Esophagus mucosa (tissue), 1 donor: Measurements from ENCODE around the gene B3GNT4. TPM values are rescaled to one million over a fixed set of nuclear protein-coding genes. Genes with fewer than 3 reads are reported as not detected.
"Not testable (repeated sequence)": the region's sequence is repeated elsewhere in the genome, so short reads cannot be mapped to it uniquely, and the experiment has no call there.

ENCODE experiments used
- ATAC-seq: fragments of 200-7000 bp; cut with Tn5 transposase; one replicate; pipeline ENCODE4 v1.9.1; 2020
- total RNA-seq: library from RNA; stranded (reverse); gene quantifications from one replicate; pipeline ENCODE4 v1.2.4, GENCODE V29; 2023
- donor health status: DM: yes; HTN: yes; CAD: no.

Gene B3GNT4
- total RNA-seq, 1 donor from 2014 or later: 2.0 TPM

DNA sequence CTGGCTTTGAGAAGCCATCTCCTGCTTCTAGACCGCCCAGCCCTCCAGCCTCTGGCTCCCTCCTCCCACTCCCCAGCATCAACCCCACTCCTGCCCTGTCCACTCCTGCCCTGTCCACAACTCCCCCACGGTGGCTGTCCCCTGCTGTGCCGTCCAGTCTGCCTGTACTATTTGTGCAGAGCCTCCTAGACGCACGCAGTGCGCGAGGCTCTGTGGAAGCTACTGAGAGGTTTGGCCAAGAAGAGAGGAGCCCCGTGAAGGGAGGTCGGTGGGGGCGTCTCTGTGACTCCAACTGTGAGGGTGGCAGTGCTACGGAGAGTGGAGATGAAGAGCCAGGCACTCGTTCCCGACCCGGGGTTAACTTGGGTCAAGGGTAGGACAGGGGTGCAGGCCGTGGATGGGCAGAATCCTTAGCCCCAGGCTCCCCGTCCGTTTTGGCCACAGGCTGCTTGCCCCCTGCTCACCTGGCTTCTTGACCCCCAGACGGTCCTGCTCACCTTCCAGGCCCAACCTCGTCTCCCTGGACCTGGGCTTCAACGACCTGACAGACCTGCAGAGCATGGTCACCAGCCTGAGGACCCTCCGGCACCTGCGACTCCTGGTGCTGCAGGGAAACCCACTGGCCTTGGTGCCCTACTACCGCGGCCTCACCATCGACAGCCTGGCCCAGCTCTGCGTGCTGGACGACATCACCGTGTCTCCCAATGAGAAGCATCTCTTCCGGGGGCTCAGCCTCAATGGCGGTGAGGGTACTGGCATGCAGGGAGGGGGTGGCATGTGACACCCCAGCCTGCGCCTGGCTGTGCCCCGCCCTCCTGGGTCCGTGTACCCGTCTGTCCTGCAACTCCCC is 13.7 kb upstream of the B3GNT4 start:
- peak; percentile 26 for ATAC-seq

DNA sequence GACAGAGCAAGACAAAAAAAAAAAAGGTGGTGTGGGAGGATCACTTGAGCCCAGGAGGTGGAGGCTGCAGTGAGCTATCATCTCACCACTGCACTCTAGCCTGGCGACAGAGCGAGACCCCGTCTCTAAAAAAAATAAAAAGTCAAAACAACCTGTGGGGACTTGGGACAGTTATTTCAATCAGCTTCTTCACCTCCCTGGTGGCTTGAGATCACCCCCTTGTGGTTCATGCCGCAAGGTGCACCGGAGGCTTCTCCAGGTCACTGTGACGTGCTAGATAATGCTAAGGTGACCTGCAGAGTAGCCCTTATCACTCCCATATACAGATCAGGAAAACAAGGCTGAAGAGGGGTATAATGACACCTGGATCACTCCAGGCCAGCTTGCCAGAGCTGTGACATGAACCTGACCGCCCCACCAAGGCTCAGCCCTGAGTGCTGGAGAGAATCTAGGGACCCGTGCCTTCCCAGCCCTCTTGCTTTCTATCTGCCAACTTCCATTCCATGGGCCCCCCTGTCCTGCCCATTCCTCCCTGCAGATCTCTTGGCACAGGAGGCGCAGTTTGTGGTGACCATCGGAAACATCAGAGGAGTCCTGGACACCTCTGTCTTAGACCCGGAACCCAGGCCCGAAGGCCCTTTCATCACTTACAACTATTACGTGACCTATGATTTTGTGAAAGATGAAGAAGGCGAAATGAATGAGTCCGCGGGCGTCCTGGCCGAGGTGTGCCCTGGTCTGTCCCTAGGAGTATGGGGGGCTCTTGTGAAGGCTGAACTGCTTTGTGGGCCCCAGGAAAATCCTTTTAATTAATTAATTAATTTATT is 12.5 kb upstream of the B3GNT4 start:
- ATAC-seq: peak; percentile 77

GRCh38 chr12:122192441-122192840 is 11.1 kb upstream of the B3GNT4 start:
- ATAC-seq: no peak

- ATAC-seq: no peak
Observed at GRCh38 chr12:122194804-122195203, 8.7 kb upstream of the B3GNT4 start.

DNA sequence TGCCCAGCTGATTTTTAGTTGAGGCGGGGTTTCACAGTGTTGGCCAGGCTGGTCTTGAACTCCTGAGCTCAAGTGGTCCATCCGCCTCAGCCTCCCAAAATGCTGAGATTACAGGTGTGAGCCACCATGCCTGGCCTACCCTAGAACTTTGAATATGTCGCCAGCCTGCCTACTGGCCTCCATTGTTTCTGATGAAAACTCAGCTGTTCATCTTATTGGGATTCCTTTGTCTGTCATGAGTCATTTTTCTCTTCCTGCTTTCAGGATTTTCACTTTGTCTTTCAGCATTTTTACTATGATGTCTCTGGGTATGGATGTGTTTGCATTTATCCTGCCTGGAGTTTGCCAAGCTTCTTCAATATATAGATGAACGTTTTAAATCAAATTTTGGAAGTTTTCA is 8.1 kb upstream of the B3GNT4 start:
- no peak for ATAC-seq

GRCh38 chr12:122197612-122197966 is 5.9 kb upstream of the B3GNT4 start:
- ATAC-seq: no peak

DNA sequence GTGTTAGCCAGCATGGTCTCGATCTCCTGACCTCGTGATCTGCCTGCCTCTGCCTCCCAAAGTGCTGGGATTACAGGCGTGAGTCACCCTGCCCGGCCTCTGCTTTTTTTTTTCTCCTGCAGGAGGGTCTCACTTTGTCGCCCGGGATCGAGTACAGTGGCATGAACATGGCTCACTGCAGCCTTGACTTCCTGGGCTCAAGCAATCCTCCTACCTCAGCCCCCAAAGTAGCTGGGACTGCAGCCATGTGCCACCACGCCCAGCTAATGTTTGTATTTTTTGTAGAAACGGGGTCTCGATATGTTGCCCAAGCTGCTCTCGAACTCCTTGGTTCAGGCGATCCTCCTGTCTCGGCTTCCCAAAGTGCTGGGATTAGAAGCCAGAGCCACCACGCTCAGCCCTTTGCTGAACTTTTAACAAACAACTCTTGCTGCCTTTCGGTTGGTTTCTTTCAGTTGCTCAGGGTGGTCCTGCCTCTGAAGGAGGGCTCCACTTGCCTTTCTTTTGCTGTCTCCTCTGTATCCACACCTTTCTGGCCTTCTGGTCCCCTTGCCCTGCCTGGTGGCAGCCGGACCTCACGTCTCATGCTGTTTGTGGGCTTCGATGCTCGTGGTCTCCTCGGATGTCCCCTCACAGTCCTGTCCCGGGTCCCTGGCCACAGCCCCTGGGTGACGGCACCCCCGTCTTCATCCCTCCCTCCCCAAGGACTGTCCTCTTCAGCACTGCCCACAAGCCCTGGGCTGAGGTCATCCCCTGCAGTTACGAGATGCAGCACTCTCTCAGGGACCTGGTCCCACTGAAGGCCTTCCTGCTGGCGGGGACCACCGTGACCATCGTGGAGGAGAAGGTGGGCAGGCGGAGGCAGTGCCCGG is 3.8 kb upstream of the B3GNT4 start:
- no peak for ATAC-seq

- ATAC-seq: no peak
Observed at GRCh38 chr12:122200541-122201175, 2.9 kb upstream of the B3GNT4 start.

DNA sequence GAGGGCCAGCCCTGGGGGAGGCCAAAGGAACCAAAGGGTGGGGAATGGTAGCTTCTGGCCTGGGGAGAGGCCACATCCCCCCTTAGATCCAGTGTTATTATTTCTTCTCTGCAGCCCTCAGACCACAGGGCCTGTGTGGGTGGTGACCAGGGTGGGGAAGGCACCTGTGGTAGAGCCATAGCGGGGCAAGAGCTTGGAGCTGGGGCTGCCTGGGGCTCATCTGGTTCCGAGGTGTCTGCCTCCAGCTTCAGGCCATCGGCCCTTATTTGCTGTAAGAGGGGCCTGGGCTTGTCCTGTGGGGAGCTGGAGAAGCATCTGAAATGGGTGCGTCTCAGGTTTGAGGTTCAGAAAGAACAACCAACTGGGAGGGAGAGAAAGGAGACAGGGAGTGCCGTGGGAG is 2.1 kb upstream of the B3GNT4 start:
- ATAC-seq: no peak

- no peak for ATAC-seq
Observed at GRCh38 chr12:122202017-122202416, 1.5 kb upstream of the B3GNT4 start.

- ATAC-seq: not testable (repeated sequence)
Observed at GRCh38 chr12:122202811-122203210, 698 bp upstream of the B3GNT4 start.

GRCh38 chr12:122204167-122205052 is 901 bp downstream of the B3GNT4 start:
- peak; percentile 2 for ATAC-seq

- no peak for ATAC-seq
Observed at GRCh38 chr12:122205053-122205925, 1.8 kb downstream of the B3GNT4 start.

DNA sequence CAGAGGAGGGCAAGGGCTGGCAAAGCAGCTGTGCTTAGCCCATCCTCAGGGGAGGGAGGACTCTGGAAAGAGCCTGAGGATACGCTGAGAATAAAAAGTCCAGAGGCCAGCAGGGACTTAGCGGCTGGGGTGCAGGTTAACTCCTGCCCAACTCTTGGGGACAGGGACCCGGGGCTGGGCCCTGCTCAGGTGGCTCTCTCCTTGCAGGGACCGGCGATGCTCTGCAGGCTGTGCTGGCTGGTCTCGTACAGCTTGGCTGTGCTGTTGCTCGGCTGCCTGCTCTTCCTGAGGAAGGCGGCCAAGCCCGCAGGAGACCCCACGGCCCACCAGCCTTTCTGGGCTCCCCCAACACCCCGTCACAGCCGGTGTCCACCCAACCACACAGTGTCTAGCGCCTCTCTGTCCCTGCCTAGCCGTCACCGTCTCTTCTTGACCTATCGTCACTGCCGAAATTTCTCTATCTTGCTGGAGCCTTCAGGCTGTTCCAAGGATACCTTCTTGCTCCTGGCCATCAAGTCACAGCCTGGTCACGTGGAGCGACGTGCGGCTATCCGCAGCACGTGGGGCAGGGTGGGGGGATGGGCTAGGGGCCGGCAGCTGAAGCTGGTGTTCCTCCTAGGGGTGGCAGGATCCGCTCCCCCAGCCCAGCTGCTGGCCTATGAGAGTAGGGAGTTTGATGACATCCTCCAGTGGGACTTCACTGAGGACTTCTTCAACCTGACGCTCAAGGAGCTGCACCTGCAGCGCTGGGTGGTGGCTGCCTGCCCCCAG is 2.8 kb downstream of the B3GNT4 start:
- ATAC-seq: no peak

DNA sequence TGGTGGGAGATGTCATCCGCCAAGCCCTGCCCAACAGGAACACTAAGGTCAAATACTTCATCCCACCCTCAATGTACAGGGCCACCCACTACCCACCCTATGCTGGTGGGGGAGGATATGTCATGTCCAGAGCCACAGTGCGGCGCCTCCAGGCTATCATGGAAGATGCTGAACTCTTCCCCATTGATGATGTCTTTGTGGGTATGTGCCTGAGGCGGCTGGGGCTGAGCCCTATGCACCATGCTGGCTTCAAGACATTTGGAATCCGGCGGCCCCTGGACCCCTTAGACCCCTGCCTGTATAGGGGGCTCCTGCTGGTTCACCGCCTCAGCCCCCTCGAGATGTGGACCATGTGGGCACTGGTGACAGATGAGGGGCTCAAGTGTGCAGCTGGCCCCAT is 3.5 kb downstream of the B3GNT4 start:
- ATAC-seq: no peak

DNA sequence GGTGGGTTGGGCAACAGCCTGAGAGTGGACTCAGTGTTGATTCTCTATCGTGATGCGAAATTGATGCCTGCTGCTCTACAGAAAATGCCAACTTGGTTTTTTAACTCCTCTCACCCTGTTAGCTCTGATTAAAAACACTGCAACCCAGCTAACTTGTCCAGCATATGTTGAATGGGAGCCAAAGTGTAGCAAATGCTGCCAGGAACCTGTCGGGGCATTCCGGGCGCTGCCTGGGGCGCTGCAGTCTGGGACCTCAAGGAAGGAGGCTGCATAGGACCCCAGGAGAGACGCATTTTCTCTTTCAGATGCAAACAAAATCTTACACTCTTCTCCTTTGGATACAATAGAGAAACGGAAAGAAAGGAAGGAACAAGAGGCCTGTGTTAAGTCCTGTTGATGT is 3.9 kb downstream of the B3GNT4 start:
- ATAC-seq: no peak

GRCh38 chr12:122208073-122208820 is 4.7 kb downstream of the B3GNT4 start:
- ATAC-seq: no peak

DNA sequence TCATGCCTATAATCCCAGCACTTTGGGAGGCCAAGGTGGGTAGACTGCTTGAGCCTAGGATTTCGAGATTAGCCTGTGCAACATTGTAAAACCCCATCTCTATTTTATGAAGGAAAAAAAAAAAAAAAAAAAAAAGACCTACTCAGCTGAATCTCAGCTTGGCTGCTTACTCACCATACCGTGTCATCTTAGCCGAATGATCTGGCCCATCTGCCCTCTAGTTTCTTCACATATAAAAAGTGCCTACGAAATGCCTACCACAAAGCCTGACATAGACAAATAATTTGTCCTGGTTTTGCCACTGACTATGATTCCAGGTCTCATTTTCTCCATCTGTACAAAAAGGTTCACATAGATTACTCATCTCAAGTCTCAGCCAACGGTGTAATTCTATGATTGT is 12.3 kb downstream of the B3GNT4 start:
- ATAC-seq: no peak

- ATAC-seq: no peak
Observed at GRCh38 chr12:122216445-122216844, 12.9 kb downstream of the B3GNT4 start.
